ENCODE data around the gene GPC4. TPM values are rescaled to one million over a fixed set of nuclear protein-coding genes. Genes with fewer than 3 reads are reported as not detected.
"Not testable (repeated sequence)": the region's sequence is repeated elsewhere in the genome, so short reads cannot be mapped to it uniquely, and the experiment has no call there.

Gene GPC4
- total RNA-seq, 4 donors from 2014 or later = 7.4 to 11.0 (median 9.0) TPM

DNA sequence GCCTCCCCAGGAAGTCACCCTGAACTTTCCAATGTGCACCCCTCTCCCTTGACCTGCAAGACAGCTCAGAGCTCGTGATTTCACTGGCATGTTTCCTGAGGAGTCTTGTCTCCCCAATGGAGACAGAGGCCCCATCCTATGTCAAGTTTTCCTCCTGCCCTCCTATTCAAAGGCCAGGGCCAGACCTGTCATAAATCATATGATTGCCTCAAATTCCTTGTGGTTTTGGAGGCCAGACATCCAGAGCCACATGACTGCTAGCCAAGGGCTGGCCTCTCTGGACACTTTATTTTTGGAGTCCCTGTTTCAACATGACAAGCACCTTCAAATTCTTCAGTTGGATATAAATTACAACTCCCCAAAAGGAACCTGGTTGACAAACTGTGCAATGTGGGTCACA lies 121.2 kb downstream of the GPC4 start:
- H3K4me1 ChIP-seq = no peaks in the 10 kb centered on the region
- no peaks in the 10 kb centered on the region for H3K36me3 ChIP-seq
- TF ChIP-seq, protein P1, sequence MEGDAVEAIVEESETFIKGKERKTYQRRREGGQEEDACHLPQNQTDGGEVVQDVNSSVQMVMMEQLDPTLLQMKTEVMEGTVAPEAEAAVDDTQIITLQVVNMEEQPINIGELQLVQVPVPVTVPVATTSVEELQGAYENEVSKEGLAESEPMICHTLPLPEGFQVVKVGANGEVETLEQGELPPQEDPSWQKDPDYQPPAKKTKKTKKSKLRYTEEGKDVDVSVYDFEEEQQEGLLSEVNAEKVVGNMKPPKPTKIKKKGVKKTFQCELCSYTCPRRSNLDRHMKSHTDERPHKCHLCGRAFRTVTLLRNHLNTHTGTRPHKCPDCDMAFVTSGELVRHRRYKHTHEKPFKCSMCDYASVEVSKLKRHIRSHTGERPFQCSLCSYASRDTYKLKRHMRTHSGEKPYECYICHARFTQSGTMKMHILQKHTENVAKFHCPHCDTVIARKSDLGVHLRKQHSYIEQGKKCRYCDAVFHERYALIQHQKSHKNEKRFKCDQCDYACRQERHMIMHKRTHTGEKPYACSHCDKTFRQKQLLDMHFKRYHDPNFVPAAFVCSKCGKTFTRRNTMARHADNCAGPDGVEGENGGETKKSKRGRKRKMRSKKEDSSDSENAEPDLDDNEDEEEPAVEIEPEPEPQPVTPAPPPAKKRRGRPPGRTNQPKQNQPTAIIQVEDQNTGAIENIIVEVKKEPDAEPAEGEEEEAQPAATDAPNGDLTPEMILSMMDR (IDR thresholded peaks at IDR 0.05) = no peak
- no peak for TF ChIP-seq POLR2A (IDR thresholded peaks at IDR 0.05)
- H3K9me3 ChIP-seq = no peaks in the 10 kb centered on the region
- H3K27me3 ChIP-seq = no peaks in the 10 kb centered on the region
- no peak overlapping the region for H3K4me3 ChIP-seq
- no peak overlapping the region for H3K27ac ChIP-seq
- no peak for DNase-seq

DNA sequence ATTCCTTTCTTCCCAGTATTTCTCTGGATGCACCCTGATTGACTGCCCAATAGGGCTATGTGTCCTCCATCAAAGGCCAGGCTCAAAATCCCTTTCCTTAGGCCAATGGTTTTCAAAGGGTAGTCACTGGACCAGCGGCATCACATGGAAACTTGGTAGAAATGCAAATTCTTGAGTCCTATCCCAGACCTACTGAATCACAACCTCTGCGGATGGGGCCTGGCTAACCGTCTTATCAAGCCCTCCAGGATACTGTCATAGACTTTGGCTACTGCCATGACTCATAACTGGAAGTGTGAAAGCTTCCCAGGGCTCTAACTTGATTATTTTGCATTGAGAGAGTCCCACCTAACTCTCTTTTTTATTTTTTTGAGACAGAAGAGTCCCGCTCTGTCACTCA lies 125.2 kb downstream of the GPC4 start:
- H3K27ac ChIP-seq = no peak overlapping the region
- H3K4me3 ChIP-seq = no peak overlapping the region
- no peaks in the 10 kb centered on the region for H3K4me1 ChIP-seq
- TF ChIP-seq, protein P1 (IDR thresholded peaks at IDR 0.05) = no peak
- TF ChIP-seq POLR2A (IDR thresholded peaks at IDR 0.05) = no peak
- no peaks in the 10 kb centered on the region for H3K27me3 ChIP-seq
- H3K9me3 ChIP-seq = no peaks in the 10 kb centered on the region
- no peak for DNase-seq
- H3K36me3 ChIP-seq = no peaks in the 10 kb centered on the region

DNA sequence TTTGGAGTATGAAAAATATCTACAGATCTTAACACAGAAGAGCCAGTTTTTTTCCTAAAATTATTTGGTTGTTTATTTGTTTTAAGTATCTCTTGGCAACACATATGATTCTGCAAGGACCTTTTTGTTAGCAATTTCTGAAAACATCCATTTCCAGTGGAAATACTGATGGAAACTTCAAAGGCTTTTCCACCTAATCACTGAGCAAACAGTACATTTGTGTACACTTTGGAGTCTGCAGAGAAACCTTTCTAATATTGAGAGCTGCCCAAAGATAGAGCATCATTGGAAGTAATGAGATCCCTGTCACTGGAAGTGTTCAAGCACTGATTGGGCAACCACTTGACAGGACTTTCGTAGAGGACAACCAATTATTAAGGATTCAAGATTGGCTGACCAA lies 127.4 kb downstream of the GPC4 start:
- TF ChIP-seq POLR2A (IDR thresholded peaks at IDR 0.05) = no peak
- TF ChIP-seq, protein P1 (IDR thresholded peaks at IDR 0.05) = no peak
- no peak overlapping the region for H3K27ac ChIP-seq

DNA sequence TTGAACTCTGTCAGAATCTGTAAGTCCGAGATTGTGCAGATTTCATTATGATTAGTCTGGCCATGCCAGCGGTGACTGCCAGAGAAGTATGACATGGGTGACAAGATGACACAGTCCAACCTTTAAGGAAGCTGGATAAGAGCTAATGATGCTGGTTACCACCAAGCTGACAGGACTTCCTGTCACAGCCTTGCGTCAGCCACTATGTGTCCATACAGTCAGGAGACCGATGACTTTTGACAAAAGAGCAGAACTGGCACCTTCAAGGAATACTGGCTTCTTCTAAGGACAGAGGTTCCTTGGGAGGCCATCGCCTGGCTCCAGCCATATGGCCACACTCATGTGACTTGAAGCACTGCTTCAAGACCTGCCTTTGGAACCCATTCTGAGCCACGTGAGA lies 129.9 kb downstream of the GPC4 start:
- no peak for DNase-seq
- H3K4me1 ChIP-seq = no peaks in the 10 kb centered on the region
- no peaks in the 10 kb centered on the region for H3K27me3 ChIP-seq
- no peak overlapping the region for H3K4me3 ChIP-seq
- no peaks in the 10 kb centered on the region for H3K9me3 ChIP-seq
- no peak overlapping the region for H3K27ac ChIP-seq
- H3K36me3 ChIP-seq = no peaks in the 10 kb centered on the region
- TF ChIP-seq, protein P1 (IDR thresholded peaks at IDR 0.05) = no peak
- TF ChIP-seq POLR2A (IDR thresholded peaks at IDR 0.05) = no peak

More for the DNA sequence above, 127.4 kb downstream of the GPC4 start:
- H3K4me3 ChIP-seq = no peak overlapping the region
- no peaks in the 10 kb centered on the region for H3K9me3 ChIP-seq
- DNase-seq = no peak
- H3K27me3 ChIP-seq = no peaks in the 10 kb centered on the region
- H3K4me1 ChIP-seq = no peaks in the 10 kb centered on the region
- H3K36me3 ChIP-seq = no peaks in the 10 kb centered on the region

DNA sequence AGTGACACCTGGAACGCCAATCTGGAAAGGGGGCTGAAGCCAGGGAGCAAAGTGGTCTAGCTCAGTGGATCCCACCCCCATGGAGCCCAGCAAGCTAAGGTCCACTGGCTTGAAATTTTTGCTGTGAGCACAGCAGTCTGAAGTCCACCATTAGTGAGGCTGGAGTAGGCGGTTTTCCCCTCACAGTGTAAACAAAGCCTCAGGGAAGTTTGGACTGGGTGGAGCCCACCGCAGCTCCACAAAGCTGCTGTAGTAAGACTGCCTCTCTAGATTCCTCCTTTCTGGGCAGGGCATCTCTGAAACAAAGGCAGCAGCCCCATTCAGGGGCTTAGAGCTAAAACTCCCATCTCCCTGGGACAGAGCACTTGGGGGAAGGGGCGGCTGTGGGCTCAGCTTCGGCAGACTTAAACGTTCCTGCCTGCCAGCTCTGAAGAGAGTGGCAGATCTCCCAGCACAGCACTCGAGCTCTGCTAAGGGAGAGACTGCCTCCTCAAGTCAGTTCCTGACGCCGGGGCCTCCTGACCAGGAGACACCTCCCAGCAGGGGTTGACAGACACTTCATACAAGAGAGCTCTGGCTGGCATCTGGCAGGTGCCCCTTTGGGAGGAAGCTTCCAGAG lies 136.1 kb downstream of the GPC4 start:
- H3K4me3 ChIP-seq, DNase-seq, H3K9me3 ChIP-seq, H3K4me1 ChIP-seq, H3K27me3 ChIP-seq, H3K36me3 ChIP-seq, H3K27ac ChIP-seq: not testable (repeated sequence)

DNA sequence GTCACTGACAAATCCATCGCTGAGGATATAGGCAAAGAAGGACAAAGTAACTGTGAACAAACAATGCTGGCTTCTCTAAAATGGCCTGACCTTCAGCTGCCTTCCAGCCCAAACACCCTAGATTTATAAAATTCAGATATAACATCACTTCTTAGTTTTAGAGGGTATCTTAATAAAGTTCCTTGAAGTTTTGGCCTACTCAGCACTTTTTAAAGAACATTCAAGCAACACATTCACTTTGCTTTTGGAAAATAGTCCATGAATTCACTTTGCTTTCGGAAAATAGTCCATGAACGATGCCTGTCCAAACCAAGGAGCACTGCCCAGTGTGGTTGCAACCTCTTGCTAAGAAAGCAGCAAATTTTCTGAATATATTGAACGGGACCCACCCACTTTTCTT lies 142.1 kb downstream of the GPC4 start:
- Histone ChIP-seq H3K27ac (no peak overlapping the region), H3K36me3 (no peaks in the 10 kb centered on the region), H3K27me3 (no peaks in the 10 kb centered on the region), H3K4me1 (no peaks in the 10 kb centered on the region), H3K4me3 (no peak overlapping the region), H3K9me3 (no peaks in the 10 kb centered on the region)
- TF ChIP-seq POLR2A (IDR thresholded peaks at IDR 0.05) = no peak
- TF ChIP-seq, protein P1 (IDR thresholded peaks at IDR 0.05) = no peak
- no peak for DNase-seq

All from Peyer's patch (tissue), 4 donors.